ENCODE measurements around the gene NUP107.
"Not testable (repeated sequence)": the region's sequence is repeated elsewhere in the genome, so short reads cannot be mapped to it uniquely, and the experiment has no call there.

The NUP107 gene

GRCh38 chr12:68686595-68687521 lies at the start of gene NUP107:
Gene NUP107, plus strand, starts transcription at chr12:68686978. Its CDS starts 88 bp downstream, at chr12:68687066.
- peak; percentile 99 for DNase-seq (ENCODE audit: low read depth)

GRCh38 chr12:68637439-68637838 lies 49.3 kb upstream of the NUP107 start:
- DNase-seq (ENCODE audit: low read depth) = not testable (repeated sequence)

GRCh38 chr12:68638171-68638570 lies 48.6 kb upstream of the NUP107 start:
- no peak for DNase-seq (ENCODE audit: low read depth)

- peak; percentile 79 for DNase-seq (ENCODE audit: low read depth)
These were observed 47.9 kb upstream of the NUP107 start for GRCh38 chr12:68638721-68639395.

GRCh38 chr12:68639396-68639767 lies 47.4 kb upstream of the NUP107 start:
- peak; percentile 46 for DNase-seq (ENCODE audit: low read depth)

- no peak for DNase-seq (ENCODE audit: low read depth)
These were observed 45.6 kb upstream of the NUP107 start for GRCh38 chr12:68641138-68641537.

GRCh38 chr12:68646484-68646883 lies 40.3 kb upstream of the NUP107 start:
- DNase-seq (ENCODE audit: low read depth) = no peak

- no peak for DNase-seq (ENCODE audit: low read depth)
These were observed 39.3 kb upstream of the NUP107 start for GRCh38 chr12:68647507-68647906.

- DNase-seq (ENCODE audit: low read depth) = peak; percentile 43
These were observed 38.6 kb upstream of the NUP107 start for GRCh38 chr12:68648179-68648578.

GRCh38 chr12:68665016-68665569 lies 21.7 kb upstream of the NUP107 start:
- no peak for DNase-seq (ENCODE audit: low read depth)

GRCh38 chr12:68667291-68667690 lies 19.5 kb upstream of the NUP107 start:
- DNase-seq (ENCODE audit: low read depth) = no peak

- no peak for DNase-seq (ENCODE audit: low read depth)
These were observed 18.9 kb upstream of the NUP107 start for GRCh38 chr12:68667896-68668295.

GRCh38 chr12:68671179-68671578 lies 15.6 kb upstream of the NUP107 start:
- DNase-seq (ENCODE audit: low read depth) = no peak

GRCh38 chr12:68673788-68674187 lies 13.0 kb upstream of the NUP107 start:
- DNase-seq (ENCODE audit: low read depth) = no peak

- no peak for DNase-seq (ENCODE audit: low read depth)
These were observed 12.4 kb upstream of the NUP107 start for GRCh38 chr12:68674376-68674775.

GRCh38 chr12:68675101-68675842 lies 11.5 kb upstream of the NUP107 start:
- DNase-seq (ENCODE audit: low read depth) = no peak

- not testable (repeated sequence) for DNase-seq (ENCODE audit: low read depth)
These were observed 9.9 kb upstream of the NUP107 start for GRCh38 chr12:68676854-68677253.

- no peak for DNase-seq (ENCODE audit: low read depth)
These were observed 550 bp upstream of the NUP107 start for GRCh38 chr12:68686262-68686594.

- DNase-seq (ENCODE audit: low read depth) = no peak
These were observed 8.7 kb downstream of the NUP107 start for GRCh38 chr12:68695454-68695853.

GRCh38 chr12:68699486-68699885 lies 12.7 kb downstream of the NUP107 start:
- DNase-seq (ENCODE audit: low read depth) = no peak

- DNase-seq (ENCODE audit: low read depth) = no peak
These were observed 41.0 kb downstream of the NUP107 start for GRCh38 chr12:68727776-68728175.

GRCh38 chr12:68733661-68734071 lies 46.9 kb downstream of the NUP107 start:
- peak; percentile 71 for DNase-seq (ENCODE audit: low read depth)

Measured in amniotic epithelial cell (primary cell).